Measurements from ENCODE around the gene CPB2. TPM values are rescaled to one million over a fixed set of nuclear protein-coding genes. Genes with fewer than 3 reads are reported as not detected.

CPB2 gene, protein sequence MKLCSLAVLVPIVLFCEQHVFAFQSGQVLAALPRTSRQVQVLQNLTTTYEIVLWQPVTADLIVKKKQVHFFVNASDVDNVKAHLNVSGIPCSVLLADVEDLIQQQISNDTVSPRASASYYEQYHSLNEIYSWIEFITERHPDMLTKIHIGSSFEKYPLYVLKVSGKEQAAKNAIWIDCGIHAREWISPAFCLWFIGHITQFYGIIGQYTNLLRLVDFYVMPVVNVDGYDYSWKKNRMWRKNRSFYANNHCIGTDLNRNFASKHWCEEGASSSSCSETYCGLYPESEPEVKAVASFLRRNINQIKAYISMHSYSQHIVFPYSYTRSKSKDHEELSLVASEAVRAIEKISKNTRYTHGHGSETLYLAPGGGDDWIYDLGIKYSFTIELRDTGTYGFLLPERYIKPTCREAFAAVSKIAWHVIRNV
- total RNA-seq (not detected), polyA plus RNA-seq (ENCODE audit: insufficient read depth, low read depth, low replicate concordance) (not detected)
- long read RNA-seq, donor 1 = 0 reads
- long read RNA-seq, donor 2 = 0 reads

DNA sequence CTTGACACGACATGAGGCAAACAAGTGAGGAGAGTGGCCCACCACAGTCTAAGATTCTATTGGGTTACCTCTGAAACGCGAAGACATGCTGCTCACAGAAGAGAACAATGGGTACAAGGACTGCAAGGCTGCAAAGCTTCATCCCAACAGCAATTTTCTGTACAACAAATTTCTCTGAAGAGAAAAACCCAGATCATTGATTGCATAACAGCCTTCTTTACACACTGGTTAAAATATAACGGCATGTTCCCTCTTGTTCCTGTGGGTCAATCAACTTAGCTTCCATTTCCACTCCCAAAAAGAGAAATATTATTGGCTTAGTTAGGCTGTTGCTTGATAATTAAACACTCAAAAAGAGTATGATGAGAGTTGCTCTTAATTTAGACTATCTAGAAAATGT is at the start of gene CPB2:
TSS of gene CPB2 (minus strand) at position 166 of the 400 bp plus-strand sequence. CDS start at position 142, 24 bp downstream.
- Histone ChIP-seq H3K4me3 (no peak within 1 kb of the TSS), H3K36me3 (ENCODE audit: low read depth, missing control alignments) (no peaks in the 10 kb centered on the region), H3K9me3 (no peaks in the 10 kb centered on the region), H3K27me3 (no peaks in the 10 kb centered on the region), H3K4me1 (no peaks in the 10 kb centered on the region), H3K27ac (no peak within 1 kb of the TSS)
- no peak for TF ChIP-seq POLR2A (IDR thresholded peaks at IDR 0.05)
- TF ChIP-seq, protein P1, sequence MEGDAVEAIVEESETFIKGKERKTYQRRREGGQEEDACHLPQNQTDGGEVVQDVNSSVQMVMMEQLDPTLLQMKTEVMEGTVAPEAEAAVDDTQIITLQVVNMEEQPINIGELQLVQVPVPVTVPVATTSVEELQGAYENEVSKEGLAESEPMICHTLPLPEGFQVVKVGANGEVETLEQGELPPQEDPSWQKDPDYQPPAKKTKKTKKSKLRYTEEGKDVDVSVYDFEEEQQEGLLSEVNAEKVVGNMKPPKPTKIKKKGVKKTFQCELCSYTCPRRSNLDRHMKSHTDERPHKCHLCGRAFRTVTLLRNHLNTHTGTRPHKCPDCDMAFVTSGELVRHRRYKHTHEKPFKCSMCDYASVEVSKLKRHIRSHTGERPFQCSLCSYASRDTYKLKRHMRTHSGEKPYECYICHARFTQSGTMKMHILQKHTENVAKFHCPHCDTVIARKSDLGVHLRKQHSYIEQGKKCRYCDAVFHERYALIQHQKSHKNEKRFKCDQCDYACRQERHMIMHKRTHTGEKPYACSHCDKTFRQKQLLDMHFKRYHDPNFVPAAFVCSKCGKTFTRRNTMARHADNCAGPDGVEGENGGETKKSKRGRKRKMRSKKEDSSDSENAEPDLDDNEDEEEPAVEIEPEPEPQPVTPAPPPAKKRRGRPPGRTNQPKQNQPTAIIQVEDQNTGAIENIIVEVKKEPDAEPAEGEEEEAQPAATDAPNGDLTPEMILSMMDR (IDR thresholded peaks at IDR 0.05) = no peak
- no peak for DNase-seq
- intact Hi-C loops (cut with DNase I; ENCODE audit: low total_unique reads) = no loop called here
- 90 to 91% methylated on average over 4 of the region's 4 CpGs for WGBS, 2 donors

DNA sequence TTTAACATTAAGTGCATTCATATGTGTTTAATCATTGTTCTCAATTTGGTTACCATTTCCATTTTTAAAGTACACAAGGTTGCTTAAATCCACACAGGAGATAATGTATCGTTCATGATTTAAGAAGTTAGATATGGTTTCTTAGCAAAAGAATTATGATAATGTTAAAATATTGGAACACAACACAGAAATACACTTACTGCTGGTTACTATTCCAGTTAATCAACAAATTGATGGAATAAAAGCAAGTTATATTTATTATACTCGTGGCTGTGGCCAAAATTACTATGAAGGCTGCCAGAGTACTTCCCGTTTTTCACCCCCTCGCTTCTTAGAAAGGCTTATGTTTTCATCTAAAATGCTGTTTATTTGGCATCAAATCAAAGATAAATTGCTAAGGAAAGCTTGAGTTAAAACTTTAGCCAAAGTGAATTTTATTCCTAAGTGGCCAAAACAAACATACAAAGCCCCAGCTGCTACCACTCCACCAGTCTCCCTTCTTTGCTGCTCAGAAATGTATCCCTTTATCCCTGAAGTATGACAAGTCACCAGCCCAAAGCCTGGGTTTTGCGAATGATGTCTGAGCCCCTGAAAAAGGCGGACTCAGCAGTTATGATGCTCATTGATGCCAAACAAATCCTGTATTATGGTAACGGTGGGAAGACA is 49.4 kb upstream of the CPB2 start:
- no peak overlapping the region for H3K27ac ChIP-seq
- no peak for DNase-seq
- H3K4me1 ChIP-seq = no peaks in the 10 kb centered on the region
- no peak overlapping the region for H3K4me3 ChIP-seq
- no peaks in the 10 kb centered on the region for H3K9me3 ChIP-seq
- 42 to 51% methylated on average over 7 of the region's 7 CpGs for WGBS, 2 donors
- intact Hi-C loops (cut with DNase I; ENCODE audit: low total_unique reads) = no loop called here
- no peaks in the 10 kb centered on the region for H3K36me3 ChIP-seq (ENCODE audit: low read depth, missing control alignments)
- no peaks in the 10 kb centered on the region for H3K27me3 ChIP-seq
- TF ChIP-seq, protein P1 (IDR thresholded peaks at IDR 0.05) = no peak
- no peak for TF ChIP-seq POLR2A (IDR thresholded peaks at IDR 0.05)

DNA sequence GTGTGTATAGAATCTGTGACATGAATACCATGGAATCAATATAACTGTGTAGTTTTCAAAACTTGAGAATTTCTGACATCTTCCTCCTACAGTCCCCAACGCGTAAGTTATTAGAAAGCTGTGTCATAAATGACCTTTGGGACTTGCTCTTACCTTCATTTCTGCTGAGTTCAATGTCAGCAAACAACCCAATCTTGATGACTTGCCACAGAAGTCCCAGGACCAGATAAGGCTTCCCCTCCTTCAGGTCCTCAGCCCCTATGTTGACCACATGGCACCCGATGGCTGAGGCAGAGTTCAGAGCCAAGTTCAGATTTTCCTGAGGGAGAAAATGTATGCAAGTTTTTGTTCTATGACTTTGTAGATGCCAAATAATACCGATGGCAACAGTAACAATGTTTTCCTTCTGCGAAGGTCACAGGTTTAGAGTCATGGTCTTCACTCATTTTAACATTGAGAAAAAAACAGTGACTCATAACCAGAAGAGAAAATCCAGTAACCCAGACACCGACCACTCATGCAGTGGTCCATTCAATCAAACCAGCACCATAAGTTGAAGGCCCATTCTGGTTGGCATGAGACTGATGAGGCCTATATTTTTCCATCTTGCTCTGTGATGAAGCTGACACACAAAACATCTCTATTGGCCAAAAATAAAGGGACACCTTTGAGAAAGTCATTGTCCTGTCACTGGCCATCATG is 47.9 kb upstream of the CPB2 start:
- intact Hi-C loops (cut with DNase I; ENCODE audit: low total_unique reads) = no loop called here
- no peak for TF ChIP-seq POLR2A (IDR thresholded peaks at IDR 0.05)
- TF ChIP-seq, protein P1 (IDR thresholded peaks at IDR 0.05) = no peak
- no peaks in the 10 kb centered on the region for H3K9me3 ChIP-seq

DNA sequence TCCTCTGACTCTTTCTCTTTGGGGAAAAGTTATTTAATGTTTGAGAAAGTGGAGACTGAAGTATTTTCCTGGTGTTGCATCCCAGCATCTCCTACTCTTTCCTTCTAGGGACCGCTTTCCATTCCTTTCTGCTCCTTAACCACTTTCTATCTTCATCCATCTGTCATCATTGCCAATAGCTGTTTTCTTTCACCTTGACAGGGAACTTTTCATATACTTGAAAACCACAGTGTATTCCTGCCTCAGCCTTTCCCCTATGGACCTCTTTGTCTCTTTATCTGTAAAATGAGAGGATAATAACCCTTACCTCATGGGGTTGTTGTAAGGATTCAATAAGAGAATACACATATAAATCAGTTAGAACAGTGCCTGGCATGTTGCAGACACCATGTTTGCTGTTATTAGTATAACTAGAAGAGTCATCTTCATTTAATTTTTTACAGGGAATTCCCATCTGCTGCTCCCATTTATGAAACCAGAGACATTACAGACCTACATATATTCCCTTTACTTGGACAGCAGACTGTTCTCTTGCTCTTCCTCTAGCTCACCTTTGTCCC is 45.4 kb upstream of the CPB2 start:
- intact Hi-C loops (cut with DNase I; ENCODE audit: low total_unique reads) = no loop called here
- Histone ChIP-seq H3K27ac (no peak overlapping the region), H3K4me1 (no peaks in the 10 kb centered on the region), H3K4me3 (no peak overlapping the region), H3K27me3 (no peaks in the 10 kb centered on the region), H3K36me3 (ENCODE audit: low read depth, missing control alignments) (no peaks in the 10 kb centered on the region), H3K9me3 (no peaks in the 10 kb centered on the region)
- no peak for DNase-seq
- no peak for TF ChIP-seq POLR2A (IDR thresholded peaks at IDR 0.05)
- TF ChIP-seq, protein P1 (IDR thresholded peaks at IDR 0.05) = no peak
- WGBS, 2 donors = 92 to 97% methylated on average over 1 of the region's 1 CpG

More for the DNA sequence above, 47.9 kb upstream of the CPB2 start:
- H3K36me3 ChIP-seq (ENCODE audit: low read depth, missing control alignments) = no peaks in the 10 kb centered on the region
- no peak overlapping the region for H3K27ac ChIP-seq
- no peaks in the 10 kb centered on the region for H3K27me3 ChIP-seq
- DNase-seq = no peak
- H3K4me1 ChIP-seq = no peaks in the 10 kb centered on the region
- no peak overlapping the region for H3K4me3 ChIP-seq
- 88 to 89% methylated on average over 6 of the region's 6 CpGs for whole genome bisulfite sequencing, 2 donors

All from testis (tissue), 5 donors.